ENCODE data around the gene GSTP1. TPM values are rescaled to one million over a fixed set of nuclear protein-coding genes. Genes with fewer than 3 reads are reported as not detected.

The GSTP1 gene
- total RNA-seq, 2 experiments from 2014 or later, result 1,139 to 1,604 TPM

GRCh38 chr11:67608486-67608885 is 24.9 kb downstream of the GSTP1 start:
- Histone ChIP-seq H3K4me2 (ENCODE audit: low read length) (peak overlapping the region; percentile 99), H3K4me1 (ENCODE audit: insufficient read depth, low read length, poor library complexity, severe bottlenecking) (peaks cover 30% of the 10 kb centered on the region), H2AFZ (ENCODE audit: low read length) (no peak overlapping the region), H3K27ac (ENCODE audit: low read depth, low read length, poor library complexity, severe bottlenecking) (no peak overlapping the region), H3K9me3 (ENCODE audit: low read length) (no peaks in the 10 kb centered on the region), H3K9me2 (ENCODE audit: insufficient read depth, low read length) (no peaks in the 10 kb centered on the region), H3K79me2 (ENCODE audit: insufficient read depth, low read depth, low read length) (peaks cover 17% of the 10 kb centered on the region), H4K20me1 (ENCODE audit: insufficient read depth, low read length) (no peaks in the 10 kb centered on the region; the same call in 1 of the 2 replicates), H3K36me3 (ENCODE audit: insufficient read depth, low read length) (peaks cover 54% of the 10 kb centered on the region), H3K4me3 (ENCODE audit: low read depth, low read length, poor library complexity, severe bottlenecking) (peak overlapping the region; percentile 98)
- intact Hi-C loops (cut with micrococcal nuclease; ENCODE audit: unreplicated experiment), result no loop called here
- no peak for TF ChIP-seq CTCF (conservative IDR thresholded peaks at IDR 0.05; ENCODE audit: low read length)
- no peak for TF ChIP-seq EZH2phosphoT487 (IDR thresholded peaks at IDR 0.05; ENCODE audit: borderline replicate concordance, low read depth, low read length)
- ChIA-PET CTCF (ENCODE audit: unreplicated experiment) (no interaction called here), POLR2A (interaction anchor here (0.8 to 0.9 kb wide), 2 partner anchors 9 to 21 kb away, joined by 3 read pairs; partner anchors contain the start of gene NUDT8)
- DNase-seq (ENCODE audit: low spot score), result no peak
- no TSS peak for BruUV-seq (replicated peaks)

GRCh38 chr11:67609316-67609715 is 25.7 kb downstream of the GSTP1 start:
- no peak for DNase-seq (ENCODE audit: low spot score)
- TF ChIP-seq CTCF (conservative IDR thresholded peaks at IDR 0.05; ENCODE audit: low read length), result no peak
- no peak for TF ChIP-seq EZH2phosphoT487 (IDR thresholded peaks at IDR 0.05; ENCODE audit: borderline replicate concordance, low read depth, low read length)
- Histone ChIP-seq H3K27ac (ENCODE audit: low read depth, low read length, poor library complexity, severe bottlenecking) (no peak overlapping the region), H3K4me1 (ENCODE audit: insufficient read depth, low read length, poor library complexity, severe bottlenecking) (peaks cover 39% of the 10 kb centered on the region), H3K36me3 (ENCODE audit: insufficient read depth, low read length) (peaks cover 57% of the 10 kb centered on the region), H3K9me2 (ENCODE audit: insufficient read depth, low read length) (no peaks in the 10 kb centered on the region), H2AFZ (ENCODE audit: low read length) (no peak overlapping the region), H3K79me2 (ENCODE audit: insufficient read depth, low read depth, low read length) (peaks cover 17% of the 10 kb centered on the region), H3K4me3 (ENCODE audit: low read depth, low read length, poor library complexity, severe bottlenecking) (no peak overlapping the region), H3K4me2 (ENCODE audit: low read length) (no peak overlapping the region), H3K9me3 (ENCODE audit: low read length) (no peaks in the 10 kb centered on the region), H4K20me1 (ENCODE audit: insufficient read depth, low read length) (no peaks in the 10 kb centered on the region; the same call in 1 of the 2 replicates)
- BruUV-seq (replicated peaks), result no TSS peak
- ChIA-PET CTCF (ENCODE audit: unreplicated experiment) (no interaction called here), POLR2A (interaction anchor here (0.6 to 0.8 kb wide), 2 partner anchors 8 to 998 kb away, joined by 3 read pairs; no protein-coding TSS in a partner anchor)
- intact Hi-C loops (cut with micrococcal nuclease; ENCODE audit: unreplicated experiment), result no loop called here

- intact Hi-C loops (cut with micrococcal nuclease; ENCODE audit: unreplicated experiment), result no loop called here
- H3K4me3 ChIP-seq (ENCODE audit: low read depth, low read length, poor library complexity, severe bottlenecking), result no peak overlapping the region
- POLR2A ChIA-PET, result no interaction called here
- peaks cover 49% of the 10 kb centered on the region for H3K4me1 ChIP-seq (ENCODE audit: insufficient read depth, low read length, poor library complexity, severe bottlenecking)
- no peak overlapping the region for H2AFZ ChIP-seq (ENCODE audit: low read length)
- H4K20me1 ChIP-seq (ENCODE audit: insufficient read depth, low read length), result no peaks in the 10 kb centered on the region; the same call in 1 of the 2 replicates
- peaks cover 17% of the 10 kb centered on the region for H3K79me2 ChIP-seq (ENCODE audit: insufficient read depth, low read depth, low read length)
- peaks cover 57% of the 10 kb centered on the region for H3K36me3 ChIP-seq (ENCODE audit: insufficient read depth, low read length)
- CTCF ChIA-PET (ENCODE audit: unreplicated experiment), result no interaction called here
- no peaks in the 10 kb centered on the region for H3K9me3 ChIP-seq (ENCODE audit: low read length)
- H3K27ac ChIP-seq (ENCODE audit: low read depth, low read length, poor library complexity, severe bottlenecking), result no peak overlapping the region
- no peak for DNase-seq (ENCODE audit: low spot score)
- no TSS peak for BruUV-seq (replicated peaks)
- TF ChIP-seq EZH2phosphoT487 (IDR thresholded peaks at IDR 0.05; ENCODE audit: borderline replicate concordance, low read depth, low read length) (no peak), CTCF (conservative IDR thresholded peaks at IDR 0.05; ENCODE audit: low read length) (no peak)
- no peak overlapping the region for H3K4me2 ChIP-seq (ENCODE audit: low read length)
- H3K9me2 ChIP-seq (ENCODE audit: insufficient read depth, low read length), result no peaks in the 10 kb centered on the region
These were observed 26.8 kb downstream of the GSTP1 start for GRCh38 chr11:67610302-67610868.

Data from OCI-LY7 (cell line).